H1 (cell line): ENCODE data around the gene GAS6.

Experiments used
- CTCF ChIP-seq, 3 experiments: IDR thresholded peaks; 1 replicate in 2 of 3; 2 replicates in 1 of 3; pipeline versions ENCODE4 v1.5.1 to v1.6.1; 2011; ENCODE audit warnings: low read length in 3 of 3, mild to moderate bottlenecking in 3 of 3, inconsistent platforms in 2 of 3, low read depth in 1 of 3, moderate library complexity in 1 of 3; ENCODE audit not compliant: insufficient read depth in 1 of 3; ENCODE audit errors: control extremely low read depth in 1 of 3
- EGR1 ChIP-seq: IDR thresholded peaks from 2 replicates; pipeline ENCODE4 v1.6.1; 2011; ENCODE audit warnings: low read depth, low read length, borderline replicate concordance
- EP300 ChIP-seq, 2 experiments: IDR thresholded peaks; 1 replicate in 1 of 2; 2 replicates in 1 of 2; pipeline ENCODE4 v1.6.1; 2011 to 2012; ENCODE audit warnings: low read depth in 2 of 2, low read length in 2 of 2, mild to moderate bottlenecking in 2 of 2, borderline replicate concordance in 1 of 2, inconsistent platforms in 1 of 2, moderate library complexity in 1 of 2
- EZH2 ChIP-seq: fragments of 200-600 bp; sonication (generic); IDR thresholded peaks from 2 replicates; pipeline ENCODE4 v1.7.1; 2012; ENCODE audit warnings: low read depth, mild to moderate bottlenecking, moderate library complexity, low read length, inconsistent platforms; ENCODE audit not compliant: severe bottlenecking
- GABPA ChIP-seq: IDR thresholded peaks from 2 replicates; pipeline ENCODE4 v1.6.1; 2011; ENCODE audit warnings: mild to moderate bottlenecking, low read length, moderate library complexity, borderline replicate concordance; ENCODE audit not compliant: insufficient read depth
- GTF2F1 ChIP-seq: IDR thresholded peaks from 2 replicates; pipeline ENCODE4 v1.6.1; 2012; ENCODE audit warnings: low read depth, low read length, improper control_type of control experiment, borderline replicate concordance
- JUND ChIP-seq: IDR thresholded peaks from 2 replicates; pipeline ENCODE4 v1.6.1; 2011; ENCODE audit warnings: mild to moderate bottlenecking, improper control_type of control experiment, low read length
- POLR2A ChIP-seq, 2 experiments: IDR thresholded peaks; 1 replicate in 1 of 2; 2 replicates in 1 of 2; pipeline ENCODE4 v1.6.1; 2011; ENCODE audit warnings: low read depth in 2 of 2, low read length in 2 of 2, mild to moderate bottlenecking in 2 of 2; ENCODE audit errors: control extremely low read depth in 1 of 2
- POLR2AphosphoS5 ChIP-seq: IDR thresholded peaks from 2 replicates; pipeline ENCODE4 v1.6.1; 2011; ENCODE audit warnings: low read depth, low read length
- RFX5 ChIP-seq: IDR thresholded peaks from 2 replicates; pipeline ENCODE4 v1.6.1; 2011; ENCODE audit warnings: low read depth, low read length, improper control_type of control experiment, borderline replicate concordance
- SP1 ChIP-seq: IDR thresholded peaks from 2 replicates; pipeline ENCODE4 v1.6.1; 2011; ENCODE audit warnings: low read depth, low read length
- TCF12 ChIP-seq: IDR thresholded peaks from 2 replicates; pipeline ENCODE4 v1.6.1; 2011; ENCODE audit warnings: low read depth, mild to moderate bottlenecking, low read length
- TEAD4 ChIP-seq: IDR thresholded peaks from 2 replicates; pipeline ENCODE4 v1.6.1; 2012; ENCODE audit warnings: low read depth, low read length, inconsistent platforms, mixed read lengths
- USF2 ChIP-seq: IDR thresholded peaks from 2 replicates; pipeline ENCODE4 v1.6.1; 2011; ENCODE audit warnings: low read length, improper control_type of control experiment

GRCh38 chr13:113801289-113801961 is 62.5 kb downstream of the GAS6 start:
- TF ChIP-seq CTCF (IDR thresholded peaks at IDR 0.05; ENCODE audit: control extremely low read depth in 1 of 3, insufficient read depth in 1 of 3, low read depth in 1 of 3, low read length in 3 of 3) (no peak), GABPA (no peak), EGR1 (no peak), EP300 (IDR thresholded peaks at IDR 0.05; ENCODE audit: borderline replicate concordance in 1 of 2, low read depth in 2 of 2, low read length in 2 of 2) (no peak), POLR2A (IDR thresholded peaks at IDR 0.05; ENCODE audit: control extremely low read depth in 1 of 2, low read depth in 2 of 2, low read length in 2 of 2) (no peak), SP1 (no peak), JUND (no peak), GTF2F1 (no peak), TCF12 (no peak), RFX5 (no peak), EZH2 (no peak), USF2 (no peak), TEAD4 (no peak), POLR2AphosphoS5 (no peak)
